ENCODE data around the gene DNM2.
"Not testable (repeated sequence)": the region's sequence is repeated elsewhere in the genome, so short reads cannot be mapped to it uniquely, and the experiment has no call there.

DNM2 gene
- 291 to 314 (median 305) reads per million in 4 donors for total RNA-seq

GRCh38 chr19:10717356-10718204 lies at the start of gene DNM2:
DNM2 (plus strand) TSS chr19:10718079; CDS start chr19:10718243, 164 bp downstream.
- DNase-seq = peak; percentile 92 to 100 (median 94)

DNA sequence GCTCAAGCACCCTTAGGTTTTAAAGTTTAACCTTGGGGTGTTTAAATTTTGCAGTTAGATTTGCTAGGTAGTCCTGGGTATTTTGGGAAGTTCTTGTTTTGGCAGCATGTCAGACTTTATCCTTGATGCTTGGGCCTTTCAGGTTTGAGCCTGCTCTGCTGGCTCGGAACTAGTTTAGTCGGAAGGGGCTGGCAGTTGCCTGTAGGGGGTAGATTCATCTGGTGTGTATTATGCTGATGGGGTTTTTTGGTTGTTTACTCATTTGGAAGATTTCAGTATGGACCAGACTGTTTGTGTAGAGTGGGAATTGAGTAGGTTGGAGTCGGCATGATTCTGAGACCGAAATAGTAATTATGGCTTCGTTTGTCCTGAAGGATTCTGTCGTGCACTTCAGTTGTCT lies 48.6 kb upstream of the DNM2 start:
- no peak for DNase-seq

GRCh38 chr19:10670182-10670581 lies 47.7 kb upstream of the DNM2 start:
- DNase-seq = no peak

GRCh38 chr19:10670876-10671804 lies 46.7 kb upstream of the DNM2 start:
- no peak for DNase-seq

- DNase-seq = not testable (repeated sequence)
These were observed 46.0 kb upstream of the DNM2 start for GRCh38 chr19:10671922-10672321.

DNA sequence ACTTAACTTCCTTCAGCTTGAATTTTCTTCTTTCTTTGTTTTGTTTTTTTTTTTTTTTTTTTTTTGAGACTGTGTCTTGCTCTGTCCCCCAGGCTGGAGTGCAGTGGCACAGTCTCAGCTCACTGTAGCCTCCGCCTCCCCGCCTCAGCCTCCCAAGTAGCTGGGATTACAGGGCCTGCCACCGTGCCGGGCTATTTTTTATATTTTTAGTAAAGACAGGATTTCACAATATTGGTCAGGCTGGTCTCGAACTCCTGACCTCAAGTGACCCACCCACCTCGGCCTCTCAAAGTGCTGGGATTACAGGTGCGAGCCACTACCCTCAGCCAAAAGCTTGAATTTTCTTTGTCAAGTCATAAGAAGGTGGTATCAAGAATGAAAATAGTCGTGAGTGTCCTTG lies 42.7 kb upstream of the DNM2 start:
- DNase-seq = not testable (repeated sequence)

GRCh38 chr19:10677751-10678150 lies 40.1 kb upstream of the DNM2 start:
- DNase-seq = no peak

GRCh38 chr19:10678813-10679212 lies 39.1 kb upstream of the DNM2 start:
- no peak for DNase-seq

DNA sequence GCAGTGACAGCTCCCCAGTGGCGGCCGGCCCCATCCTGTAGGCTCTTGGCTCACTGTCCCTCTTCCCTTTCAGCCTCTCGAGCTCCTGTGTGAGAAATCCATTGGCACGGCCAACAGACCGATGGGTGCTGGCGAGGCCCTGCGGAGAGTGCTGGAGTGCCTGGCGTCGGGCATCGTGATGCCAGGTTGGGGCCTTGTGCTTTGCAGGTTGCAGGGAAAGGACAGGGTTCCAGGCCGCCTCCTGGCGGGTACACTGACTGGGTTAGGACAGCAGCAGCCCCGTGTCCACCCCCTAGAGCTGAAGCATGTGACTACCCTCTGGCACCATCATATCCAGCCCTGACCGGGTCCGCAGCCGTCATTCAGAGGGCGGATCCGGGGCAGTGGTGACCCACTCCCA lies 38.1 kb upstream of the DNM2 start:
- no peak for DNase-seq

DNA sequence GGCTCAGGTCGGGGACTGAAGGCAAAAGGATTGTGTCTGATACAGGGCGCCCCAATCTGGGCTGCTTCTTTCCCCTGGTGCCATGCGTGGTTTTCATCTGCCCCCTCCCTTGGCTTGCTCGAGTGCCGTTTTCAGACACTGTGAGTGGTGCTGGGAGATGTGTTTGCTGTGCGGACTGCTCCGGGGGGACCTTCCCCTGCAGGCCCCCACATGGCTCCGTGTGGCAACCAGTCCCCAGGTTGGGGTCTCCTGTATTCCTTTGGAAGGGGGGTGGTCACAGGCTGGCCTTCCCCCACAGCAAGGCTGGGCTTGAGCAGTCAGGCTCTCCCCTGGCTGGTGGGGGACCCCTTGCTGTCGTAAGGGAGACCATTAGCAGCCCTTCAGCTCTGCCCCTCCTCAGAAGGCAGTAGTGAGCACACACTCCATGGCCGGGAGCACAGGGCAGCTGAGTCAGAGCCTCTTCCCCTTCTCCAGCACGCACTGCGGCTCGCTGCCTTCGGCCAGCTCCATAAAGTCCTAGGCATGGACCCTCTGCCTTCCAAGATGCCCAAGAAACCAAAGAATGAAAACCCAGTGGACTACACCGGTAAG lies 37.2 kb upstream of the DNM2 start:
- no peak for DNase-seq

GRCh38 chr19:10681658-10682057 lies 36.2 kb upstream of the DNM2 start:
- no peak for DNase-seq

- no peak for DNase-seq
These were observed 35.3 kb upstream of the DNM2 start for GRCh38 chr19:10682397-10683063.

GRCh38 chr19:10683064-10683426 lies 34.8 kb upstream of the DNM2 start:
- DNase-seq = no peak

DNA sequence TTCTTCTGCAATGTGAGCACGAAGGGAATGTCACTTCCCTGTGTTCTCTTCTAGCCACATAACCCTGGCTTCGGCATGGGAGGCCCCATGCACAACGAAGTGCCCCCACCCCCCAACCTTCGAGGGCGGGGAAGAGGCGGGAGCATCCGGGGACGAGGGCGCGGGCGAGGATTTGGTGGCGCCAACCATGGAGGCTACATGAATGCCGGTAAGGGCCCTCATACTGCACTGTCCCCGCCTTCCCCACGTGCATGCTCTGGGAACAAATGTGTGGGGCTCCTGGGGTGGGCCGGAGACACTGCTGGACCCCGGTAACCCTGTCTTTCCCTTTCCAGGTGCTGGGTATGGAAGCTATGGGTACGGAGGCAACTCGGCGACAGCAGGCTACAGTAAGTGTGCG lies 34.3 kb upstream of the DNM2 start:
- DNase-seq = no peak

GRCh38 chr19:10685210-10685609 lies 32.7 kb upstream of the DNM2 start:
- no peak for DNase-seq

DNA sequence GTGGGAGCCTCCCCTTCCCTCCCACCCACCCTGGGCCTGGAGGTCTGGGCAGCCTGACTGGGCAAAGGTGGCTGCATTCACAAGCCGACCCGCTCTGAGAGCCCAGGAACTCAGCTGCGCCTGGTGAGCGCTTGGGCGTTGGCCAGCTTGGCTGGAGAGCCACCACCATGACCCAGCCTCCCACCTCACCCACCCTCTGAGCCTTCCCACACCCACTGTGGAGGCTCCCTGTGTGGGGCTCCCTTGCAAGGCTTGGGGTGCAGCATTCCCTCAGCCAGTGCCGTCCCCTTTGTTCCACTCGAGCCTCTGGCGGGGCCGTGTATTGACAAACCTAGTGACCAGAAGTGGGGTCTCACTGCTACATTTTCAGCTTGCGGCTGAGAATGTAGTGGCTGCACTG lies 31.7 kb upstream of the DNM2 start:
- no peak for DNase-seq

DNA sequence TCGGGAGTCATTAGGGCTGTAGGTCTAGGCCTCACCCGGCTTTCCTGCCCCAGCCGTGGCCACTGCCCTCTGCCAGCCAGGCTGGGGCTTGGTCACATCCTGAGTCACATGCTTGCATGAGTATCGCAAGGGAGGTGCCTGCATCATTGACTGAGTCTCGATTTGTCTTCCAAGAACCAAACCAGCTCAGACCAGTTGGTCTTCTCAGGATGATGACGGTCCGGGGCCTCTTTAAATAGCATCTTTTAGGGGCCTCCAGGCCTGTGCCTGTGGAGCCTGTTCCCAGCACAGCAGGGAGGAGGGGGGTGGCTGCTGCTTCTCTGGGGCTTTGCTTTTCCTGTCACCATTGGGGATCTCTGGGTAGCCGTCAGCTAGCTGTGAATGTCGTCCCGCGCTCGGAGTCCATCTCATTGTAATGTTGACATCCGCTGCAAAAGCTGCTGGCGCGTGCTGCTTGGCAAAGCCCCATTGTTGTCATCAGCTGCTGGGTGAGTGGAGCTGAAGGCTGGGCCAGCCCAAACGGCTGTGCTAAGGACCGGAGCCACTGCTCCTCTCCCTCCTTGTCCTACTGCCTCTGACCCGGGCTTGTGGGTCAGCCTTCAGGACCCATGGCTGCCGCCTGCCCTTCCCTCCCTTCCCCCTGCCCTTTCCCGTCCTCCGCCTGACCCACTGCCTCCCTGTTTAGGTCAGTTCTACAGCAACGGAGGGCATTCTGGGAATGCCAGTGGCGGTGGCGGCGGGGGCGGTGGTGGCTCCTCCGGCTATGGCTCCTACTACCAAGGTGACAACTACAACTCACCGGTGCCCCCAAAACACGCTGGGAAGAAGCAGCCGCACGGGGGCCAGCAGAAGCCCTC lies 31.0 kb upstream of the DNM2 start:
- no peak for DNase-seq

GRCh38 chr19:10687518-10688288 lies 30.2 kb upstream of the DNM2 start:
- no peak for DNase-seq

DNA sequence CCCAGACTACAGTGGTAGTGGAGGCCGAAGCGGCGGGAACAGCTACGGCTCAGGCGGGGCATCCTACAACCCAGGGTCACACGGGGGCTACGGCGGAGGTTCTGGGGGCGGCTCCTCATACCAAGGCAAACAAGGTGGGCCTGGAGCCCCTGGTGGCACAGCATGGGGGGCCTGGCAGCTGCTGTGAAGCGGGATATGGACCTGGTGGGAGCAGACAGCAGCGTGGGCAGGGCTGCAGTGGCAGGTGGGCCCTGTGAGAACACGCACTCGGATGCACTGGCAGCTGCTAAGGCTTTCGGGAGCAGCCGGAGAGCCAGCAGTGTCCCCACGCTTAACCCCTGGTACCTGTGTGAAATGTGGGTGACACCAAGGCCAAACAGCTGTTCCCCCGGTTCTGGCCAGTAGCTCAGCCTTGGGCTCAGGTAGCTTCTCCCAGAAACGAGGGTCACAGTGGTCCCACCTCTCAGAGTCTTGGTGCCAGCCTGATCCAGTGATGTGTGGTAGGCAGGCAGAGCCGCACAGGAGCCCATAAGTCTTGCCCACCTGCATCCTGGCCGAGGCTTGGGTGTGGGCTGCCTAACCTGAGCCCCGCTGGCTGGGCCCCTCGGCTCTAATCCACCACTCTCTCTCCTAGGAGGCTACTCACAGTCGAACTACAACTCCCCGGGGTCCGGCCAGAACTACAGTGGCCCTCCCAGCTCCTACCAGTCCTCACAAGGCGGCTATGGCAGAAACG lies 29.2 kb upstream of the DNM2 start:
- DNase-seq = no peak

- no peak for DNase-seq
These were observed 27.5 kb upstream of the DNM2 start for GRCh38 chr19:10690341-10690781.

All from T-helper 1 cell (primary cell).